Measurements from ENCODE around the gene PKIG. TPM values are rescaled to one million over a fixed set of nuclear protein-coding genes. Genes with fewer than 3 reads are reported as not detected.

The PKIG gene
- total RNA-seq, 4 donors from 2014 or later = 72.9 to 153 (median 100) TPM

DNA sequence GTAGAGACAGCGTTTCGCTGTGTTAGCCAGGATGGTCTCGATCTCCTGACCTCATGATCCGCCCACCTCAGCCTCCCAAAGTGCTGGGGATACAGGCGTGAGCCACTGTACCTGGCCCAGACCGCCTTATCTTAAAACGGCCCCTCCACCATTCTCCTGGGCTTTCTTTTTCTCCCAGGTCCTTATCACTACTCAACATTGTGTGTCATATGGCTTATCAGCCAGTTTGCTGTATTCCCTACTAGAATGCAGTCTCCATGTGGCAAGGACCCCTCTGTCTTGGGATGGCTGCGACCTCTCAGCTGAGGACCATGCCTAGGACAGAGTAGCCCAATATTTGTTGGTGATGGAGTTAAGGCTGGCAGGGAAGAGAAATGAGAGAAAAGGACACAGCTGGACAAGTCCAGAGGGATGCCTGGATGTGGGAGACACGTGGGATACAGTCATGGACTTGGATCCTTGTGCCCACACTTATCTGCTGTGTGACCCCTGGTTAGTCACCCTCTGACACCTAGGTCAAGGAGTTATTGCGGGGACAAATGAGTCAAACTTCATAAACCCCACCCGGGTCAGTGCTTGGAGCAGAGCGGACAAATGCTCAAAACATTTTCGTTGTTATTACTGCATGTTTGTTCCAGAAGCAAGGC lies 45.1 kb downstream of the PKIG start:
- DNase-seq (no peak), ATAC-seq (no peak)
- Histone ChIP-seq H3K36me3 (no peaks in the 10 kb centered on the region), H3K27ac (no peak overlapping the region), H3K4me3 (no peak overlapping the region), H3K9me3 (no peaks in the 10 kb centered on the region), H3K27me3 (no peaks in the 10 kb centered on the region), H3K4me1 (no peaks in the 10 kb centered on the region)
- in situ Hi-C loops (cut with MboI; ENCODE audit: low sequenced_read_pairs in 4 of 4) = no loop called here
- TF ChIP-seq POLR2A (IDR thresholded peaks at IDR 0.05) = no peak
- TF ChIP-seq, protein P1, sequence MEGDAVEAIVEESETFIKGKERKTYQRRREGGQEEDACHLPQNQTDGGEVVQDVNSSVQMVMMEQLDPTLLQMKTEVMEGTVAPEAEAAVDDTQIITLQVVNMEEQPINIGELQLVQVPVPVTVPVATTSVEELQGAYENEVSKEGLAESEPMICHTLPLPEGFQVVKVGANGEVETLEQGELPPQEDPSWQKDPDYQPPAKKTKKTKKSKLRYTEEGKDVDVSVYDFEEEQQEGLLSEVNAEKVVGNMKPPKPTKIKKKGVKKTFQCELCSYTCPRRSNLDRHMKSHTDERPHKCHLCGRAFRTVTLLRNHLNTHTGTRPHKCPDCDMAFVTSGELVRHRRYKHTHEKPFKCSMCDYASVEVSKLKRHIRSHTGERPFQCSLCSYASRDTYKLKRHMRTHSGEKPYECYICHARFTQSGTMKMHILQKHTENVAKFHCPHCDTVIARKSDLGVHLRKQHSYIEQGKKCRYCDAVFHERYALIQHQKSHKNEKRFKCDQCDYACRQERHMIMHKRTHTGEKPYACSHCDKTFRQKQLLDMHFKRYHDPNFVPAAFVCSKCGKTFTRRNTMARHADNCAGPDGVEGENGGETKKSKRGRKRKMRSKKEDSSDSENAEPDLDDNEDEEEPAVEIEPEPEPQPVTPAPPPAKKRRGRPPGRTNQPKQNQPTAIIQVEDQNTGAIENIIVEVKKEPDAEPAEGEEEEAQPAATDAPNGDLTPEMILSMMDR (IDR thresholded peaks at IDR 0.05 in 4 of 5, conservative IDR thresholded peaks at IDR 0.05 in 1 of 5) = no peak
- intact Hi-C loops (cut with DNase I; ENCODE audit: low total_unique reads) = no loop called here

DNA sequence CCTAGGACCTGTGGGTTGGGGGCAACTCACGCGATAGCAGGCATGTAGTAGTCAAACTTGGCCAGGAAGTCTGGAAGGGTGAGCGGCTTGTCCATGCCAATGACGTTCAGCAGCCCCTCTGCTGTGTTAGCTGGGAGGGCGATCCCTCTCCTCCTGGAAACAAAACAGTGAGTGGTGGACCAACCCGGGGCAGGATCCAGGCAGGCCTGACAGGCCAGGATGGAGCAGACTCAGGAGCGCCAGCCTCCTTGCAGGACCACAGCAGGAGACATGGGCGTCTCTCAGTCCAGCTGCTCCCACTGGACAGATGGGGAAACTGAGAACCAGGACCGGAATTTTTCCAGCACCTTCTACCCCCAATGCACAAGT lies 46.6 kb downstream of the PKIG start:
- in situ Hi-C loops (cut with MboI; ENCODE audit: low sequenced_read_pairs in 4 of 4) (no loop called here), intact Hi-C loops (cut with DNase I; ENCODE audit: low total_unique reads) (no loop called here)
- ATAC-seq (no peak), DNase-seq (no peak)
- Histone ChIP-seq H3K4me1 (no peaks in the 10 kb centered on the region), H3K9me3 (no peaks in the 10 kb centered on the region), H3K27ac (no peak overlapping the region), H3K27me3 (no peaks in the 10 kb centered on the region), H3K36me3 (no peaks in the 10 kb centered on the region), H3K4me3 (no peak overlapping the region)
- TF ChIP-seq POLR2A (IDR thresholded peaks at IDR 0.05) = no peak
- TF ChIP-seq, protein P1 (IDR thresholded peaks at IDR 0.05 in 4 of 5, conservative IDR thresholded peaks at IDR 0.05 in 1 of 5) = no peak

DNA sequence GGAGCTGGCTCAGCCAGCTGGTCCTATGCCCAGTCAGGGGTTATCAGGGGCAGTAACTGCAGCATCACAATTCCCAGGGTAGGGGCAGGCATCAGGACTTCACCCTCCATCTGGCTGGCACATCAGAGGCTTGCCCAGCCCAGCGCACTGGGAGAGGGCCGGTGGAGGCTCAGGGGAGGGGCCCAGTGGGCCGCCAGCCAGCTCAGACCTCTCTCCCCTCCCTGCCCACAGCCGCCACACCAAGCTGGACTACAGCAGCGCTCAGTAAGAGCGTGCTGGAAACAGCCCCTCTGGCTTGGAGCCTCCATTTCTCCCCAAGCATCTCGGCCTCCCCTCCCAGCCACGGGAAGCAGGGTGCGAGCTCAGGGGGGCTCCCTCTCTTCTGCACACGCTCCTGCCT lies 47.2 kb downstream of the PKIG start:
- no peaks in the 10 kb centered on the region for H3K27me3 ChIP-seq
- no peak overlapping the region for H3K27ac ChIP-seq
- ATAC-seq = no peak
- intact Hi-C loops (cut with DNase I; ENCODE audit: low total_unique reads) (no loop called here), in situ Hi-C loops (cut with MboI; ENCODE audit: low sequenced_read_pairs in 4 of 4) (no loop called here)
- H3K4me3 ChIP-seq = no peak overlapping the region
- TF ChIP-seq, protein P1 (IDR thresholded peaks at IDR 0.05 in 4 of 5, conservative IDR thresholded peaks at IDR 0.05 in 1 of 5) = no peak
- no peak for TF ChIP-seq POLR2A (IDR thresholded peaks at IDR 0.05)
- H3K4me1 ChIP-seq = no peaks in the 10 kb centered on the region
- no peak for DNase-seq
- H3K9me3 ChIP-seq = no peaks in the 10 kb centered on the region
- H3K36me3 ChIP-seq = no peaks in the 10 kb centered on the region

DNA sequence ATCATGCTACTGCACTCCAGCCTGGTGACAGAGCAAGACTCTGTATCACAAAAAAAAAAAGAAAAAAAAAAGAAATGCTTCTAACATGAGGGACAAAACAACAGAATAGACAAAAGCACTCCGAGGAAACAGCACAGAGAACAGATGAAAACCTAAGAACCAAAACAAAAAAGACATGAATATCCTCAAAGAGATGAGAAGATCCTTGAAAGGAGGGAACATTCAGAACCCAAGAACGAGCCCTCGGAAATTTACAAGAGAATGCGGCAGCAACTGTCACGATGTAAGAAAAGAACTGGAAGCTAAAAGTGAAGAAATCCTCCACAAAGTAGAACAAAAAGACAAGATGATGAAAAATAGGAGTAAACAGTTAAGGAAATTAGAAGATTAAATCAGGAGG lies 47.9 kb downstream of the PKIG start:
- no peaks in the 10 kb centered on the region for H3K9me3 ChIP-seq
- H3K27ac ChIP-seq = no peak overlapping the region
- no peak overlapping the region for H3K4me3 ChIP-seq
- no peak for ATAC-seq
- peaks cover 0 to 5% of the 10 kb centered on the region in 2 donors for H3K4me1 ChIP-seq
- no peaks in the 10 kb centered on the region for H3K36me3 ChIP-seq
- no peaks in the 10 kb centered on the region for H3K27me3 ChIP-seq
- no peak for DNase-seq
- no peak for TF ChIP-seq POLR2A (IDR thresholded peaks at IDR 0.05)
- TF ChIP-seq, protein P1 (IDR thresholded peaks at IDR 0.05 in 4 of 5, conservative IDR thresholded peaks at IDR 0.05 in 1 of 5) = no peak
- intact Hi-C loops (cut with DNase I; ENCODE audit: low total_unique reads) (no loop called here), in situ Hi-C loops (cut with MboI; ENCODE audit: low sequenced_read_pairs in 4 of 4) (no loop called here)

All from gastrocnemius medialis (tissue), 4 donors.